GM23248 (cell line): ENCODE measurements around the gene METTL22. TPM values are rescaled to one million over a fixed set of nuclear protein-coding genes. Genes with fewer than 3 reads are reported as not detected.

Experiments
- DNase-seq: peaks from one replicate; pipeline ENCODE4 v3.0.0-alpha.2; 2015
- H2AFZ ChIP-seq: fragments of 200-600 bp; sonication (generic); 2 replicates; pipeline ENCODE4 v1.6.1; 2016; ENCODE audit warnings: antibody characterized with exemption
- H3F3A ChIP-seq: fragments of 200-600 bp; sonication (generic); 2 replicates; pipeline ENCODE4 v1.6.1; 2016; ENCODE audit warnings: mild to moderate bottlenecking, antibody characterized with exemption, mixed run types; ENCODE audit not compliant: insufficient read depth
- H3K27ac ChIP-seq: fragments of 200-600 bp; sonication (generic); 2 replicates; pipeline ENCODE4 v1.5.1; 2016; ENCODE audit warnings: mild to moderate bottlenecking
- H3K27me3 ChIP-seq: fragments of 200-600 bp; sonication (generic); replicated peaks from 2 replicates; pipeline ENCODE4 v1.6.1; 2016; ENCODE audit warnings: mild to moderate bottlenecking; ENCODE audit not compliant: insufficient read depth
- H3K36me3 ChIP-seq: fragments of 200-600 bp; sonication (generic); 2 replicates; pipeline ENCODE4 v1.6.1; 2016; ENCODE audit warnings: low read depth, mild to moderate bottlenecking
- H3K4me1 ChIP-seq: fragments of 200-600 bp; sonication (generic); 2 replicates; pipeline ENCODE4 v1.6.1; 2016; ENCODE audit warnings: mild to moderate bottlenecking; ENCODE audit not compliant: insufficient read depth
- H3K4me2 ChIP-seq: fragments of 200-600 bp; sonication (generic); one replicate; pipeline ENCODE4 v1.6.1; 2016; ENCODE audit warnings: mild to moderate bottlenecking; ENCODE audit not compliant: unreplicated experiment
- H3K4me3 ChIP-seq: fragments of 200-600 bp; sonication (generic); 2 replicates; pipeline ENCODE4 v1.5.1; 2016; ENCODE audit warnings: mild to moderate bottlenecking
- H3K79me2 ChIP-seq: fragments of 200-600 bp; sonication (generic); 2 replicates; pipeline ENCODE4 v1.6.1; 2016; ENCODE audit warnings: mild to moderate bottlenecking; ENCODE audit not compliant: insufficient read depth
- H3K9ac ChIP-seq: fragments of 200-600 bp; sonication (generic); 2 replicates; pipeline ENCODE4 v1.6.1; 2016; ENCODE audit warnings: mild to moderate bottlenecking
- H3K9me2 ChIP-seq: fragments of 200-600 bp; sonication (generic); 2 replicates; pipeline ENCODE4 v1.6.1; 2016; ENCODE audit warnings: mixed run types, mild to moderate bottlenecking, moderate library complexity; ENCODE audit not compliant: insufficient read depth
- H3K9me3 ChIP-seq: fragments of 200-600 bp; sonication (generic); one replicate; pipeline ENCODE4 v1.6.1; 2017; ENCODE audit warnings: low read depth
- H4K20me1 ChIP-seq: fragments of 200-600 bp; sonication (generic); 2 replicates; pipeline ENCODE4 v1.6.0; 2016; ENCODE audit not compliant: insufficient read depth
- EZH2 ChIP-seq: fragments of 200-600 bp; sonication (generic); IDR thresholded peaks from 2 replicates; pipeline ENCODE4 v1.6.1; 2018; ENCODE audit warnings: antibody characterized with exemption, mild to moderate bottlenecking; ENCODE audit not compliant: insufficient read depth, poor library complexity, severe bottlenecking
- EZH2phosphoT487 ChIP-seq: fragments of 200-600 bp; sonication (generic); IDR thresholded peaks from 2 replicates; pipeline ENCODE4 v1.6.1; 2018; ENCODE audit warnings: antibody characterized with exemption, moderate library complexity, mild to moderate bottlenecking, low read depth; ENCODE audit not compliant: insufficient read depth
- whole genome bisulfite sequencing, 2 experiments: methylation state at CpG; one replicate each; pipeline ENCODE4 v1.1.6; 2015 to 2017; ENCODE audit warnings: low lambda C conversion rate in 2 of 2, low coverage in 1 of 2; ENCODE audit errors: missing lambda C conversion rate in 2 of 2; 5-methylcytosine and 5-hydroxymethylcytosine counted together
- in situ Hi-C: fragments of 300-500 bp; cut with MboI; formaldehyde crosslinking; loops from 2 replicates; pipeline ENCODE4 v1.15.0; 2020
- polyA plus RNA-seq: library from polyadenylated mRNA; unstranded; fragments of >200 nt; fragmentation: Nextera tagmentation; extraction: Ambion mirVana; gene quantifications from 2 replicates; pipeline ENCODE4 v1.2.1, GENCODE V29; 2016
- total RNA-seq: library from RNA; depleted of rRNA; stranded (reverse); fragments of >200 nt; shearing (Covaris generic); gene quantifications from 2 replicates; pipeline ENCODE4 v1.2.3, GENCODE V29; 2014

The METTL22 gene
- total and polyA plus RNA-seq, 2 experiments from 2014 or later = 36.9 to 46.1 TPM

GRCh38 chr16:8581831-8582580 lies 39.5 kb upstream of the METTL22 start:
- no peak overlapping the region for H2AFZ ChIP-seq
- peaks cover under 1% of the 10 kb centered on the region; the same call in 1 of the 2 replicates for H3K27me3 ChIP-seq
- H3K27ac ChIP-seq = no peak overlapping the region
- no peaks in the 10 kb centered on the region for H3K9me2 ChIP-seq
- TF ChIP-seq EZH2 (no peak), EZH2phosphoT487 (no peak)
- WGBS, 2 experiments = 15 to 20% methylated on average over 6 of the region's 6 CpGs
- H3K4me3 ChIP-seq = no peak overlapping the region
- H3K36me3 ChIP-seq = no peaks in the 10 kb centered on the region
- H3K79me2 ChIP-seq = no peaks in the 10 kb centered on the region
- no peak overlapping the region for H3K4me2 ChIP-seq
- no peaks in the 10 kb centered on the region for H3F3A ChIP-seq
- H4K20me1 ChIP-seq = no peaks in the 10 kb centered on the region
- in situ Hi-C loops = no loop called here
- H3K9me3 ChIP-seq = no peaks in the 10 kb centered on the region
- no peaks in the 10 kb centered on the region for H3K4me1 ChIP-seq
- DNase-seq = no peak
- H3K9ac ChIP-seq = no peak overlapping the region

GRCh38 chr16:8583199-8583598 lies 38.3 kb upstream of the METTL22 start:
- Histone ChIP-seq H3K27me3 (peaks cover 12% of the 10 kb centered on the region), H3K27ac (no peak overlapping the region), H3K4me2 (no peak overlapping the region), H3K4me1 (no peaks in the 10 kb centered on the region), H3K9me3 (no peaks in the 10 kb centered on the region), H3F3A (no peaks in the 10 kb centered on the region), H3K79me2 (no peaks in the 10 kb centered on the region), H3K4me3 (no peak overlapping the region), H3K9ac (no peak overlapping the region), H2AFZ (no peak overlapping the region), H4K20me1 (no peaks in the 10 kb centered on the region), H3K36me3 (no peaks in the 10 kb centered on the region), H3K9me2 (no peaks in the 10 kb centered on the region)
- WGBS, 2 experiments = 26 to 28% methylated on average over 3 of the region's 3 CpGs
- TF ChIP-seq EZH2 = no peak
- TF ChIP-seq EZH2phosphoT487 = no peak
- in situ Hi-C loops = no loop called here
- DNase-seq = peak; percentile 53

- Histone ChIP-seq H3F3A (no peaks in the 10 kb centered on the region), H2AFZ (no peak overlapping the region), H3K4me3 (no peak overlapping the region), H3K79me2 (no peaks in the 10 kb centered on the region), H4K20me1 (no peaks in the 10 kb centered on the region), H3K9ac (no peak overlapping the region), H3K9me2 (no peaks in the 10 kb centered on the region), H3K4me1 (no peaks in the 10 kb centered on the region), H3K4me2 (no peak overlapping the region), H3K36me3 (no peaks in the 10 kb centered on the region), H3K27me3 (peaks cover 18% of the 10 kb centered on the region), H3K9me3 (no peaks in the 10 kb centered on the region), H3K27ac (no peak overlapping the region)
- DNase-seq = no peak
- in situ Hi-C loops = no loop called here
- WGBS, 2 experiments = 54 to 63% methylated on average over 4 of the region's 4 CpGs
- no peak for TF ChIP-seq EZH2
Observed at GRCh38 chr16:8583732-8584131, 37.8 kb upstream of the METTL22 start.

GRCh38 chr16:8585041-8585440 lies 36.5 kb upstream of the METTL22 start:
- no peak overlapping the region for H3K4me3 ChIP-seq
- in situ Hi-C loops = no loop called here
- TF ChIP-seq EZH2 (no peak), EZH2phosphoT487 (no peak)
- no peaks in the 10 kb centered on the region for H3K9me3 ChIP-seq
- H3K9ac ChIP-seq = no peak overlapping the region
- 18 to 21% methylated on average over 2 of the region's 2 CpGs for WGBS, 2 experiments
- no peaks in the 10 kb centered on the region for H4K20me1 ChIP-seq
- H3K36me3 ChIP-seq = no peaks in the 10 kb centered on the region
- no peaks in the 10 kb centered on the region for H3K9me2 ChIP-seq
- DNase-seq = no peak
- H3F3A ChIP-seq = no peaks in the 10 kb centered on the region
- H3K4me1 ChIP-seq = no peaks in the 10 kb centered on the region
- H2AFZ ChIP-seq = no peak overlapping the region
- no peak overlapping the region for H3K27ac ChIP-seq
- H3K4me2 ChIP-seq = no peak overlapping the region
- peaks cover 31% of the 10 kb centered on the region for H3K27me3 ChIP-seq
- H3K79me2 ChIP-seq = no peaks in the 10 kb centered on the region

GRCh38 chr16:8585857-8586256 lies 35.6 kb upstream of the METTL22 start:
- Histone ChIP-seq H3F3A (no peaks in the 10 kb centered on the region), H3K27me3 (peaks cover 39% of the 10 kb centered on the region), H2AFZ (no peak overlapping the region), H3K9ac (no peak overlapping the region), H3K36me3 (no peaks in the 10 kb centered on the region), H3K27ac (no peak overlapping the region), H3K9me3 (no peaks in the 10 kb centered on the region), H3K4me1 (no peaks in the 10 kb centered on the region), H3K9me2 (no peaks in the 10 kb centered on the region), H4K20me1 (no peaks in the 10 kb centered on the region), H3K4me2 (no peak overlapping the region), H3K4me3 (no peak overlapping the region), H3K79me2 (no peaks in the 10 kb centered on the region)
- WGBS, 2 experiments = 38 to 52% methylated on average over 3 of the region's 3 CpGs
- TF ChIP-seq EZH2 = no peak
- no peak for TF ChIP-seq EZH2phosphoT487
- in situ Hi-C loops = no loop called here
- DNase-seq = no peak
